VCaP (cell line): Measurements from ENCODE around the gene ADIPOR2.
A peak's percentile ranks its signal among the peaks of the same experiment; 100 is the strongest.

Experiments used
- H3K27ac ChIP-seq: fragments of 450-650 bp; 2 replicates; pipeline ENCODE4 v1.5.1; 2017
- TF ChIP-seq, protein P1 (sequence below): fragments of 450-650 bp; conservative IDR thresholded peaks from 2 replicates; pipeline ENCODE4 v1.5.1; 2017; ENCODE audit warnings: mild to moderate bottlenecking, moderate library complexity

The ADIPOR2 gene

DNA sequence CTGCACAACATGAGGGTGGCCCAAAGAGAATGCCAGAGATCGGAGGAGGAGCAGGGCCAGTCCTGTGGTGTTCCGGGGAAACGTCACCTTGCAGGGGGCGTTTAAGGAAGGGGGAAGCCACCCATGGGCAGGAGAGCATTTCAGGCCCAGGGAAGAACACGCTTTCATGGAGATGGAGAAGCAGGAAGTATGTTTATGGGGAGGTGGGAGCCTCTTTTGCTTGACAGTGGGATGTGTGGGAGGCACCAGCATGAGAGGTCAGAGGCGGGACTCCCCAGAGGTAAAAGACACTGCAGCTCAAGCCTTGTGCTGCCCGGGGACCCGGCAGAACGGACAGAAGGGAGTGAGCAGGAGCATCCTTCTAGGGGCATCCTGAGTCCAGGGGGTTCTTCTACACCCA, 128.2 kb downstream of the ADIPOR2 start:
- TF ChIP-seq, protein P1, sequence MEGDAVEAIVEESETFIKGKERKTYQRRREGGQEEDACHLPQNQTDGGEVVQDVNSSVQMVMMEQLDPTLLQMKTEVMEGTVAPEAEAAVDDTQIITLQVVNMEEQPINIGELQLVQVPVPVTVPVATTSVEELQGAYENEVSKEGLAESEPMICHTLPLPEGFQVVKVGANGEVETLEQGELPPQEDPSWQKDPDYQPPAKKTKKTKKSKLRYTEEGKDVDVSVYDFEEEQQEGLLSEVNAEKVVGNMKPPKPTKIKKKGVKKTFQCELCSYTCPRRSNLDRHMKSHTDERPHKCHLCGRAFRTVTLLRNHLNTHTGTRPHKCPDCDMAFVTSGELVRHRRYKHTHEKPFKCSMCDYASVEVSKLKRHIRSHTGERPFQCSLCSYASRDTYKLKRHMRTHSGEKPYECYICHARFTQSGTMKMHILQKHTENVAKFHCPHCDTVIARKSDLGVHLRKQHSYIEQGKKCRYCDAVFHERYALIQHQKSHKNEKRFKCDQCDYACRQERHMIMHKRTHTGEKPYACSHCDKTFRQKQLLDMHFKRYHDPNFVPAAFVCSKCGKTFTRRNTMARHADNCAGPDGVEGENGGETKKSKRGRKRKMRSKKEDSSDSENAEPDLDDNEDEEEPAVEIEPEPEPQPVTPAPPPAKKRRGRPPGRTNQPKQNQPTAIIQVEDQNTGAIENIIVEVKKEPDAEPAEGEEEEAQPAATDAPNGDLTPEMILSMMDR = no peak
- peak overlapping the region; percentile 18; the same call in 1 of the 2 replicates for H3K27ac ChIP-seq

DNA sequence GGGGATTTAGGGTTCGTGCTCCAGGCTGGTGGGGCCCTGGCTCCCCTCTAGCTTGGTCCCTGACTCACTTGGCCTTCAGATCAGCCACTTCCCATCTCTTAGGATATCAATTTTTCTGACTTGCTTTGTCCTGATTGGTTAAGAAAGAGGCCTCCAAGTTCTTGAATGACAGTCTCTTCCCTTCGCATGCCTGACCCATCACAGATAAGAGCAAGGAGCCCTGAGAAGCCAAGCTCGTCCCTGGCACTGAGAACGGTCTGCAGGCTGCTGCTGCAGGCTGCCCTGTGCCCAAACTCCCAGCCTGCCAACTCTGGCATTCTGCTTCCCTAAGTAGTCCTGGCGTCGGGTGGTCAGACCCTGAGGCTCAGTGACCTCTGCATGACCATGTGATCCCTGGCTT, 128.7 kb downstream of the ADIPOR2 start:
- H3K27ac ChIP-seq = no peak overlapping the region; the same call in 1 of the 2 replicates
- TF ChIP-seq, protein P1 = no peak

DNA sequence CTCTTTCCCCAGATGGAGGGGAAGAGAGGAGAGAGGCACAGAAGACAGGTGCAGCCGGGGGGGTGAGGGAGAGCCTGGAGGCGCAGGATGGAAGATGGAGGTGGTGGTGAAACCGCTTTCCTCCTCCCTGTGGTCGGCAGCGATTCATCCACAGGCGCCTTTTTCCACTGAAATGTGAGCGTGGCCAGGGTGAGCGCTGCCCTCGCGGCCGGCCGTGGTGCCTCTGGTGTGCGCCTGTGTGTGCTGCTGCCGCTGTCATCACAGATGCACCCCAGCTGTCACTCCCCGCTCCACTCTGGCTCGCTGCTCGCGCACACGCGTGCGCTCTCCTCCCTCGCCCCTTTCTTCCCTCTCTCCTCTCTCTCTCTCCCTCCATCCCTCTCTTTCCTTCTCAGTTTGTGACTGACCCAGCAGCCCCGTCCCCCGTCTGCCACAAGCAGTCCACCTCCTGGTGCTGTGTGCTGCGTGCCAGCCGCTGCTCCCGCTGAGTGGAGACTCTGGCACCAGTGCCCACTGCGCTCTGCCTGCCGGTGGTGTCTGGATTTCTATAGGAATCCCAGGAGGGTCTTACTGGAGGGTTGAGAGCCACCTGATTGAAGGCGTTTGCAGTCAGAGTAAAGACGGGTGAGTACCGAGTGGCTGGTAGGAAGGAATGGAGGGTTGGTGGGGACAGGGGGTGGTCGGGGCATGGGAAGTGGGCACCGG, 129.5 kb downstream of the ADIPOR2 start, which contains the start of gene LRTM2:
LRTM2 (plus strand) TSS at position 375 of the 705 bp plus-strand sequence. CDS start 7,584 bp downstream, outside the sequence.
- no peak within 1 kb of the TSS; the same call in 1 of the 2 replicates for H3K27ac ChIP-seq
- TF ChIP-seq, protein P1 = no peak

DNA sequence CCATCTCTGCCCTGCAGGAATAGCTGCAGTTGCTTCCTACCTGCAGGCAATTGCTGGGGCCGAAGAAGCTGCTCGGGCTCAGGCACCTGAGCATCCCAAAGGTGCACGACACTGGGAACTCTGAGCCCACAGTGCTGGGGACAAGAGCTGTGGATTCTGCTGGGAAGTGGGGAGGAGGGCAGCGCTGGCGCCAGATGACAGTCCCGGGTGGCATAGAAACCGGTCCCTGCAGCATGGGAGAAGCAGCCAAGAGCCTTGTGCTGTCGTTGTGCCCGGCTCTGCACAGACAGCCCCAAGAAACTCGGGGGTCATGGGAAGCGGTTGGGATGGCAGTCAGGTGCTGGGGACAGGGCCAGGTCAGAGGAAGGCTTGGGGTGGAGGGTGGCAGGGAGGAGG, 130.0 kb downstream of the ADIPOR2 start:
- TF ChIP-seq, protein P1 = no peak
- H3K27ac ChIP-seq = no peak overlapping the region

DNA sequence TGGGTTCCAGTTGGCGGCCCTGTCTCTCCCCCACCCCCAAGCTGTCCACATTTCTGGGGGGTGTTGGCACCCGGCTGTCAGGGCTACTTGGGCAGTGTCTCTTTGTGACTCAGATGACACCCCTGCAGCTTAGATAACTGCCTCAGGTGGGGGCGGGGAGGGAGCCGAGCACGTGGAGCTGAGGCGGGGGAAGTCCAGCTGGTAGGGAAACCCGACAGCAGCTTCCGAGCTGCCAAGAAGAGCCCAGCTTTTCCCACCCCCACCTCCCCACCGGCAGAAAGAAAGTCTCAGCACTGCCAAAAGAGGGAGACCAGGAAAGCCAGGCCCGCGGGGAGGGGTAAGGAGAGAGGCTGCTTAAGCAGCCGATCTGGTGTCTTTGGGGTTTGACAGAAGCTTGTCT, 130.9 kb downstream of the ADIPOR2 start:
- TF ChIP-seq, protein P1 = no peak
- no peak overlapping the region for H3K27ac ChIP-seq

DNA sequence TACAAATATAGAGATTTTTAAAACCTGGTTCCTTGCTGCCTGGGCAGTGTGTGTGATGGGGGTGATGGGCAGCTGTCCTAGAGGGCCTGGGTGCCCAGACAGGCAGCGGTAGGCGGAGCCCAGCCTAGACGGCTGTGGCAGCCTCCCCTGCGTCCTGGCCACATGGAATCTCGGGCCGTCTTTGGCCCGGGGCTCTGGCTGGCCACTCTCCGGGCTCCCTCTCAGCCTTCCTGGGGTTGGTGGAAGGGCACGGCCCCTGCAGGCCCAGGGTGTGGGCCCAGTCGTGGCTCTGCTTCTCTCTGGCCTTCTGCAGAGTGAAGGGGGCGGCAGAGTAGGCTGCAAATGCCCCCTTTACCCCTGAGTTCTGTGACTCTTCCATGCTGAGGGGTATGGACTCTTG, 131.8 kb downstream of the ADIPOR2 start:
- TF ChIP-seq, protein P1 = no peak
- no peak overlapping the region for H3K27ac ChIP-seq

DNA sequence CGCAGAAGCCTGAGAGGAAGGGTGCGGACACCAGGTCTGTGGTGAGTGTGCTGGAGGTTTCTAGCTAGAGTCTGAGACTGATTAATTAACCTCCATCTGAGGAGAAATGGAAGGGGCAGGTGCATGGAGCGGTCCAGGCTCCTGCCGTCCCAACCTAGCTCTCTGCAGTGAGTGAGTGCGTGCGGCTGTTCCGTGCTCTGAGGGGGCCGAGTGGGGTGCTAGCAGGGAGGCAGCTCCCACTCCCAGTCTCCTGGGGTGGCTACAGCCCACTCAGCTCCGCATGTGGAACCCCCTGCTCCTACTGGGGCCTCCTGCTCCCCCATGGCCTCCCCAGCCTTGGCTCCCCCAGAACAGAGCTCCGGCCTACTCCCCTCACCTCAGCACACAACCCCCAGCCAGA, 132.4 kb downstream of the ADIPOR2 start:
- TF ChIP-seq, protein P1 = no peak
- no peak overlapping the region for H3K27ac ChIP-seq
